NCI-H524 treated with DMSO at 0.1 percent for 48 hours (cell line): ENCODE results near the gene NRG3.

Experiments
- DNase-seq: peaks from one replicate; lab custom pipeline; 2025; lab: John Stamatoyannopoulos, UW

NRG3 gene

DNA sequence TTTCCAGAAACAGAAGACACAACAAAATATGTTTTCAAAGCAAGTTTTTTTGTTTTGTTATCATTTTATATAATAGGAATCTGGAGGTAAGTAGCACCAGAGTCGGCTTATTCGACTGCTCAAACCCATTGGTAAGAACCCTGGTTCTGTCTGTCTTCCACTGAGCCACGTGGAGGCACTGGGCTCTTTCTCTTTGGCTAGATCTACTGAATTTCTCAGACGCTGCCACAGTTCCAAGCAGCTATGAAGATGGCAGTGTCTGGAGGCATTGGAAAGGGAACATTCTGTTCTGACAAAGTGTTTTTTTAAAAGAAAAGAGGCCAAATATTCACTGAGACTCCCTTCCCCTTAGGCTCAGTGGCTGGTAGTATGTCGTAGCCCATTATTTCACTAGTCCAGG, 338.8 kb downstream of the NRG3 start:
- DNase-seq = no peak

DNA sequence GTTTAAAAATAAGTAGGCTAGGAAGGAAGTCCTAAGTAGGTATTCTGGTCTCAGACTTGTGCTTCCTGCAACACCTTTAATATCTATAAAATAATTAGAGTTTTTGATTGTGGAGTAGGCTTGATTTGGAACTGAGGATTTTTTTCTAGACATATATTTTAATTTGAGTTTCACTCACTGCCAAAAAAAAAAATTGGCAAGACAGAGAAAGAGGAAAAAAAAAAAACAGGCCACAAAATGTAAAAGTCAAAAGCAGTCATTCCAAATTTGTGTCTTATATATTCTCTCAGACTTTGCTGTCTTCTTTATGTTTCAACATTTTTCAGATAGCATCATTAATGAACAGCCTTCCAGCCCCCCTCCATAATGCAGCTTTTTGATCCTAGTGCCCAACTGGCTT, 346.1 kb downstream of the NRG3 start:
- no peak for DNase-seq

DNA sequence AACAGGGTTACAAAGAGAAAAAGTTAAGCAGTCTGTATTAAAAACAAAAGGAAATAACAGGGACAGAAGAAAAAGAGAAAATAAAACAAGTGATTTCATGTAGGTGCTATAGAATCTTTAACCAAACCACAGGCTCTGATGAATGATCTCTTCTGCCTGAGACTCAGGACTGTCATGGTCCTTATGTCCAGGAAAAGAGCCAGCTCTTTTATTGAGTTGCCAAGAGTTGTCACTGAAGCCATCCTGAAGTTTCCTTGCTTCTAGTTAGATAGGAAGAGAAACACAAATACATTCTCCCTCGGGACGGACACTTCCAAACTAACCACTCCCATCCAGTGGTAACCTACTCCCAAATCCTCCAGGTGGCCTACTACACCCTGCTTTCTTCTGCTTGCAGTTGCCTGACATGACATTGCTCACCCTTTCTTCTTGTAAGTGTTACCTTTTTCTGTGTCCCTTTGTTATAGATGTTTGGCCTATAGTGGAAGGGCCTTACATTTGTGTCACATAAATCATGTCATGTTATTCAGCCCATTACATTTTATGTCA, 346.7 kb downstream of the NRG3 start:
- DNase-seq = no peak

DNA sequence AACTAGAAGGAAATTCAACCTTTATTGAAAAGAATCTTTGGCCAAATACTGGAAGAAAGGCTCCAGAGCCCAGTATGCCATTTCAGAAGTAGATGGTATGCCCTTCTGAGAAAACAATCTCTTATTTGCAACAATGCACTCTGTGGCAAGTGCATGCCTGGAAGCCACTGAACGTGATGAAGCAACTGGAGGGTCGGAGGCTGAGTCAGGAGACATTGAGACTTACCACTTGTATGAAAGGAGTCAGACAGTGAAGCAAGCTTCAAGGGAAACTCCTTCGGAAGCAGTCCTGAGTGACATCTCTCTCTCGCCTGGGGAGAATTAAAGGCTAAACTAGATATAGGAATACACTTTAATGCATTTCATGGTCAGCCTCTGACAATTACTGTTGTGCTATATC, 353.7 kb downstream of the NRG3 start:
- DNase-seq = no peak

DNA sequence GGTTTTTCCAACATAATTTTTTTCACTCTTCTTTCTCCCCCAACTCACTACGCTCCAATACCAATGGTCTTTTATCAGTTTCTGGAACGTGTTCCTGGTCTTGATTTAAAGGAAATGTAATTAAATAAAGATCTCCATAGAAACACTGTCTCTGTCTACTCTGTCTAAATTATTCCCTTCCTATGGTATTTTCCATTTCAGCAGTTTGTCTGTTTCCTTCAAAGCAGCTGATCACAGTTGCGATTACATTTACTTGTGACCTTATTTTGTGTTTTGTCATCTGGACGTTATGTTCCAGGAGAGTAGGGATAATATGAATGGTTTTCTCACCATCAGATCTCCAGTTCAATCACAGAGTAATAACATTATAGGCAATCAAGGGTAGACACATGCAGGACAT, 359.2 kb downstream of the NRG3 start:
- no peak for DNase-seq

DNA sequence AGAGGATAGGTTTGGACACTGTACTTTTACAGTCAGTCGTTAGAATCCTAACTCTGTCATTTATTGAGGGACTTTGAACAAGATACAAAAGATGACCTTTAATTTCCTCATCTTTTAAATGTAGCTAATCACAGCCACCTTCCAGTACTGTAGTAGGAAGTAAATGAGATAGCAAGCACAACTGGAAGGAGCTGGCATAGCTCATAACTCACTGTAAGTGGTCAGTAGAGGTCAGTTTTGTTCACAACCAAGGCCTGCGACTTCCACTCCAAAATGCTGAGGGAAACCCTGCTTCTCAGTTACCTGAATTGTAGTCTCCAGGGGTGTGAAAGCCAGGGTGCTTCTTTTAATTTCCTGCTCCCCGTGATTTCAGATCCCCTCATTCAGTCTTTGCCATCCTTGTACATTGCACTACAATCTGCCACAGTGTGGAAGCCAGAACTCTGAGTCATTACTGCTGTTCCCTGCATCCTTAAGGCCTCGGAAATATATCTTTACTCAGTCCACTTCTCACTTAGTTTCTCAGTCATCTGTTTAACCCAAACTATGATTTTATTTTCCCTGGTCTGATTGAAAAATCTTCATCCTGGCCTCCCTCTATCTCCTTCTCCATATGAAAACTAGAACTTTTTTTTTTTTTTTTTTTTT, 361.2 kb downstream of the NRG3 start:
- DNase-seq = no peak

DNA sequence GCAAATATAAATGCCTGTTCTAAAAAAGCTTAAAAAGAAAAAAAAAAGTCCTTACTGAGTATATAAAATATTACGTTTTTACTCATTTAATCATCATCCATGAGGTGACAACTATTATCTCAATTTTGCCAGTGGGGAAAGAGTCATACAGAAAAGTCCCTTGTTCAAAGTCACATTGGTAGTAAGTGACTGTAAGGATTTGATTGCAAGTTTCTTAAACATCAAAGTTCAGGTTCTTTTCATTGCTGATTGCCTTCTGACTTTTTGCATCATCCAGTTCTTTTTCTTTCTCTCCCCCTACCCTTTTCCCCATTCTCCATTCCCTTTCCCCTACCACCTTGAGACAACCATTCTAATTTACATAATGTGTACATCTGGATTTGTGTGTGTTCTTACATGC, 363.3 kb downstream of the NRG3 start:
- no peak for DNase-seq

DNA sequence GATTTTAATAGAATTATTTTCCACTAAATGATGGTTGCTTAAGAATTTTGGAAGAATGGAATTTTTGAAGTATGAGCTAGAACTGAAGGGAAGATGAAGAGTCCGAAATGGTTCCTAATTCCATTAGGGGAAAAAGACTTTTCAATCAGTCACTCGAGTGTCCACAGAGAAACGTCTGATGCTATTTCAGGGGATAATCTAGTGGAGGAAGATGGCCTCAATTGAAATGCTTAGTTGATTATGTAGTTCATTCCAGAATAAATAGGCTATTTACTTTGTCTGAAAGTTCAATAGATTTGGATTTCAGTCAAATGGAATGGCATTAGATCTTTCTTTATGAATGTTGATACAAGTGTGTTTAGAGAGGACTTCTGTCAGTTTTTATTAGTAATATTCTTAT, 365.4 kb downstream of the NRG3 start:
- DNase-seq = no peak

DNA sequence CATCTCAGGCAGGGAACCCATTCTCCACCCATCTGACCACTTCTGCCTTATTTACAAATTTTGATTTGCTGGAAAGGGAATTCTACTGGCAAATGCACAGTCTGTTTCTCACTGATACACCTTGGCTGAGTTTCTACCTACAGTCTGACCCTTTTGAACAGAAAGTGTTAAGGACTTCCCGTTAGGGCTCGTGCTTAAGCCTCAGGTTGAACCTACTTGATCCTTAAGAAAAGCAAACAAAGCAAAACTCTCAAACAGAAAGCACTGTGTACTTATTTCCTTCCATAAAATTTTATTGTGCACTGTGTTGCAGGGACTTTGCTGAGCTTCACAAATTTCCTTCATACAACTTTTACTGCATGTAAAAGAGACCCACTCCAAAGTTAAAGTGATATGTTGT, 367.8 kb downstream of the NRG3 start:
- DNase-seq = no peak

DNA sequence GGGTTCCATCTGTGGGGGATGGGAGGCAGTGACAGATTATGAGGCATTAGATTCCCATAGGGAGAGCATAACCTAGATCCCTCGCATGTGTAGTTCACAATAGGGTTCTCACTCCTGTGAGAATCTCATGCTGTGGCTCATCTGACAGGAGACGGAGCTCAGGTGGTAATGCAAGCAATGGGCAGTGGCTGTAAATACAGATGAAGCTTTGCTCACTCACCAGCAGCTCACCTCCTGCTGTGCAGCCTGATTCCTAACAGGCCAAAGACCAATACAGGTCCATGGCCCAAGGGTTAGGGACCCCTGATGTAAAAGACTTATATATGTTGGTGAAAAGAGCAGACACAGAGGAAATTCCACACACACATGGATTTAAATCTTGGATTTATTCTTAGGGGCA, 370.2 kb downstream of the NRG3 start:
- no peak for DNase-seq

DNA sequence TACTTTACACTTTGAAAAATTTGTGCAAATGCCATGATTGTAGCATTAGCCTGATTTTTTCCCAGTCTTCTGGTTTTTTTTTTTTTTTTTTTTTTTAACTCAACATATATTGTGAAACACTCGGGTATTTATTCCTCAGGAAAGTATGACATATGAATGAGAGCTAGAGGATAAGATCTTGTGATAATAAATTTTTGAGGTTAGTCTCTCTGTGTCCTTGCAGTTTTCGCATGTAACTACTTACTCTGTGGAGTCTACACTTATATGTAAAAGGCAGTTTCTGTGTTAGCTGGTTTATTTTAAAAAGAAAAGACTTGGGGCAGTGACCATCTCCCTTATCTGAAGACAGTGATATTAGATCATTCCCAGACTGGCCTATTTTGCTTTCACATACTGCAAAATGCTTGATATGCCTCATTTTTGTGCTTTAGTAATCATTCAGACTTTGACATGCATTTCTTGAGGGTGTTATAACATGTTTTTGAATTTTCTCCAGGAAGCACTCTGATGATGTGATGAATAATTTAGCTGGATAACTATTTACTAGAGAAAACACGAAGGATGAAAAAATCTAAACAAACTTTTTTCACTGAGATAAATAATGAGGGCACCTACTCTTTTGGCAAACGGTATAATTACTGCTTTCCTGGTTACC, 371.0 kb downstream of the NRG3 start:
- no peak for DNase-seq

DNA sequence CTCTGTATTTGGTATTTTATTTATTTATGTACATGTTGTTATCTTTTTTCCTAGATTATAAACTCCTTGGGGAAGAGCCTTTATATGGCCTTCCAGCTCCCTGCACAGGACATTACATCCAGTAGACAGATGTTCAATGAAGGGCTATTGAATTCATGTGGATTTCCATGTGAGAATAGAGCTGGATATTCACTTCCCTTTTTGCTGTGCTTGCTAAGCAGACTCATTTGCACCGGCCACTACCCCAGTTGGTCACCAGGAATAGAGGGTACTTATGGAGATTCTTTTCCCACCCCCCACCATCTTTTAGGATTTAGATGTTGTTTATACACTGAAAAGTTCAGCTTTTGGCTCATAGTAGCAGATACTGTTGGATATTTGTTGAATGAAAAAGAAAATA, 374.1 kb downstream of the NRG3 start:
- DNase-seq = no peak

DNA sequence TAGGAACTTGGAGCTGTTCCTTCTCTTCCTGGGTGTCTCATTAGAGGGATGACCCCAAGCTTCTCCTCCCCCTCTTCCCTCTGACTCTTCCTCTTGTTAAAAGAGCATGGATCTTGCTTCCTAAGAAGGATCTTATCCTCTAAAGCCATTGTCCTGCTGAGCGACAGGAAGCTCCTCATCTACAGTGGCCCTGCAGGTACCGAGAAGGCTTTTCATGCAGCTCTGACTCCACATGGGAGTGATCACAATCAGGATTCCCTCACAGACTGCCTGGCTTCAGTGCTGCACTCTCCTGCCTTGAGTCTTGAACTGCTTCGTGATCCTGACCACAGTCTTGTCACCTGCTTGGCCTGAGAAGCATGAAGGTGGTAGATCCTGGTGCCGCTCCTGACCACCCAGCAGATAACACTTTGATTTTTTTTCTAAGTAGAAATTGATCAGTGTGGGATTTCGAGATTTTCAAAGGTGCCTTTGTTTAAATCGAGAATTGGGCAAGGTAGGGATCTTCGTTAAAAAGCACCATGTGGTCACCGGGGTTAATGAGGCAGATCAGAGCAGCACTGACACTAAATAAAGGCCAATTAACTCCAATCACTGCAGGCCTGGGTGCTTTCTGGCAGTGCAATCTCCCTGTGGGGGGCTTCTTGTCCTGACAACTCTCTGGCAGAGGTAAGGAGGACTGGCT, 376.4 kb downstream of the NRG3 start:
- no peak for DNase-seq

DNA sequence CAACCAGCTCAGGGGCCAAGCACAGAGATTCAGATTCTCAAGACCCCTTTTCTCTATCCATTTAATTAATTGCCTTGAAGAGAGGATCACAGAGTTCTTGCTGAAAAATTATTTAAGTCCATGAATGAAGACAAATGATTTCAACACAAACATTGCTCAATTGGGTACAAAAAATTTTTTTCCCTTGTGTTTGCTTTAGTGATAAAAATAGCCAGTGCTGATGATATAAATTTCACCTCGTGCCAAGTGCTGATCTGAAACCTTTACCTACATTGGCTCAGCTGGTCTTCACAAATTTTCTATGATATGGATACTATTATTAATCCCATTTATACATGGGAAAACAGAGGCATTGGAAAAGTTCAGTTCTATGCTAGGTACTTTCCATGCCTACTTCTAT, 377.1 kb downstream of the NRG3 start:
- DNase-seq = no peak

DNA sequence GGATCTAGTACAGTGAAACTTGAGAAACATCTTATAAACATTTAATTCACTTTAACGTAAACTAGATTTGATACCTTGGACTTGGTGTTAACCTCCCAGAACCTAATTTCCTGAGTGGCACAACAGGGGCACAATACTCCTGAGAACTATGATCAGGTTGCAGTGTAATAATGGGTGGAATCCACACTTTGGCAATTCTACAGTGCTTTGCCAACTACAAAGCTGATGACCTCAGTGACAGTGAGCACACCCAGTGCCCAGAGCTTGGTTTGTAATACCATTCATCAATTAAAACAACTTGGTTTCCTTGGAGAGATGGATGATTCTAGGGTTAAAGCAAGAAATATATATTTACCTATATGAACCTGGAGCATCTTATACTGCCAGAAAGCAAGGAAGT, 379.2 kb downstream of the NRG3 start:
- no peak for DNase-seq

DNA sequence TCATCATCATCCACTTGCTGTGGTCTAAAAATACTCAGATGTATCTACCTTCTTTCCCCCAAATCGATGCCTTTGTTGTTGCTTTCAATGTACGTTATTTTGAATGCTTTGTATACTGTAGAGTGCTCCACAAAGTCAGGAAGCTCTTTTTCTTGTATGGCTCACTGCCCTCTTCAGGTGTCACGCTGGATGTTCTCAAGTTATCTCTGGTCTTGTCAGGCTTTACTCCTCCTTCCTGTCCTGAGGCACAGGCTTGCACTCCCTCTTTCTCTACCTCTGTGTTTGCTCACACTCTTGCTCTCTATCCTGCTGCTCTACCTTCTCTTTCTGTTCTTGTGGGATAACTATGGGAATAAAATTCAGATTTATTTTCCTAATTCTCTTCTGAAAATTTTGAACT, 381.3 kb downstream of the NRG3 start:
- DNase-seq = no peak

DNA sequence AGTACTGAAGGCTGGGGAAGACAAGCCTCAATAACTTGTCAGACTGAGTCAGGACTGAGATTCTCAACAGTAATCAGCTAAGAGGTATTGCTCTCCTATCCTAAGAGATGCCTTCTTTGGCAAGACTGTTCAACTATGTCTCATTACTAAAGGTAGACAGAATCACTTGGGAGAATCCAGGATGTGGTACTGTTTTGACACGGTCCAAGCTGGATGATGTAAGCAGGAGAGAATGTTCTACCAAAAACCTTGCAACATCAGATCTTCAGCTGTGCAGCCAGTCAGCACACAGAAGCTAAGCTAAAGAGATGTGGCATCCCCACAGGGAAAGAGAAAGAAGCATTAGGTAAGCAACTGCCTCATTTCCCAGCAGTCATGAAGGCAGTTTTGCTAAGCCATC, 391.4 kb downstream of the NRG3 start:
- DNase-seq = no peak

DNA sequence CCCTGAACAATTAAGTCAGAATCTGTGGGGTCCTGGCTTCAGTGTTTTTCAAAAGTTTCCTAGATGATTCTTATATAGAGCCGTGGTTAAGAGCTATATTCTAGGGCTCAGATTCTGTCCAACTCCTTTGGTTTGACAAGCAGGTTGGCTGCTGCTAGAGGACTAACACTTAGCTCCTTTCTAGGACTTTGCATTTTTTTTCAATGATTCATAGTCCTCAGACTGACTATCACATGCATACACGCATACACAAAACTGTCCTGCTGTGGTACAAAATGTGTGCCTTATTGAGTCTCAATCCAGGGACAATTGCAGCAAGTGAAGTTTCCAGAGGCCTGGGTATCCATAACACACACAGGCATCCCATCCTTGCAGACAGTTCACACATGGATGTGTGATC, 392.0 kb downstream of the NRG3 start:
- no peak for DNase-seq

DNA sequence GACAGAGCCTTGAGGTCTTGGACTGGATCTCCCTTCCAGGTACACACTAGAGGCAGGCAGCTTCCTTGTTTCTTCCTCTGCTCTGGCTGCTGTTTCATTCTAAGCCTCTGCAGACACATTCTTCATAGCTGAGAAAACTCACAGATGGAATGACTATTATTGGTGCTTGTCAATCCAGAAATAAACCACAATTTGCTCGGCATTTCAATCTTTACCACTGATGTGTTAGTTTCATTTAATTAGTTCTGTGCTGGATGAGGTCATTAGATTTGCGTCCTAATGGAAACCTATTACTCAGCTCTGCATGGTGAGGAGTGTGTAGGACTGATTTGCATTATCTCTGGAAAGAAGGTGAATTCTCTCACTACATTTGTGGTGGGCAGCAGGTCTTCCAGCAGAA, 392.5 kb downstream of the NRG3 start:
- no peak for DNase-seq

DNA sequence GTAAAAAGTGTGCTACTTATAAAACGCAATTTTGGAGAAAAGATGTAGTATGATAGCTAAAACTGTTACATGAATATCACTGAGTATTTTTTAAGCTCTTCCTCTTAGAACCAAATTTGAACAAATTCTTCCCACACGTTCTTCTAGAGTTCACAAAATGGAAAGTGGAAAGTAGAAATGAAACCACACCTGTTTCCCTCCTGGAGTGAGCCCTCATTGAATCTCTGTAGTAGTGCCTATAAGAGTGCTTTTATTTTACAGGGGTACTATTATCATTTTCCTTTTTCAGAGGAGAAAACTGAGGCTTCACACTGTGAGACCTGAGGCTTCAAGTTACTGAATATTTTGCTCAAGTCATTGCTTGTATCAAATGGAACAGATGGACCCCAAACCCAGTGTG, 393.0 kb downstream of the NRG3 start:
- DNase-seq = no peak

DNA sequence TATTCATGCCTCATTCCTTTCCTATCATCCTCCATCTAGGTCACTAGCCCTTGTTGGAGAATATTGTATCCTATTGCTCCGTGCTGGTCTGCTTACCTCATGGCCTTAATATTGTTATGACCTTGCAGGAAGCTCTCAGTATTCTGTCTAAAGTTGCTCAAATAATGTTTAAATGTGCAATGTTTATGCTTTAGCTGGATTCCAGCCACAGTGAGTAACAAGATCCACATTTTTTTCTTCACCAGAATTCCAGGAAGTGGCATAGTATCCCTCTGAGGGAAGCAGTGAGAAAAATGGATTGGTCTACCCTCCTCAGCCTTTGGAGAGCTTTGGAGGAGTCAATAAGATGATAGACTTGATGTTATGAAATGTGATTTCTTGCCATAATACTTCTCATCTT, 402.6 kb downstream of the NRG3 start:
- no peak for DNase-seq

DNA sequence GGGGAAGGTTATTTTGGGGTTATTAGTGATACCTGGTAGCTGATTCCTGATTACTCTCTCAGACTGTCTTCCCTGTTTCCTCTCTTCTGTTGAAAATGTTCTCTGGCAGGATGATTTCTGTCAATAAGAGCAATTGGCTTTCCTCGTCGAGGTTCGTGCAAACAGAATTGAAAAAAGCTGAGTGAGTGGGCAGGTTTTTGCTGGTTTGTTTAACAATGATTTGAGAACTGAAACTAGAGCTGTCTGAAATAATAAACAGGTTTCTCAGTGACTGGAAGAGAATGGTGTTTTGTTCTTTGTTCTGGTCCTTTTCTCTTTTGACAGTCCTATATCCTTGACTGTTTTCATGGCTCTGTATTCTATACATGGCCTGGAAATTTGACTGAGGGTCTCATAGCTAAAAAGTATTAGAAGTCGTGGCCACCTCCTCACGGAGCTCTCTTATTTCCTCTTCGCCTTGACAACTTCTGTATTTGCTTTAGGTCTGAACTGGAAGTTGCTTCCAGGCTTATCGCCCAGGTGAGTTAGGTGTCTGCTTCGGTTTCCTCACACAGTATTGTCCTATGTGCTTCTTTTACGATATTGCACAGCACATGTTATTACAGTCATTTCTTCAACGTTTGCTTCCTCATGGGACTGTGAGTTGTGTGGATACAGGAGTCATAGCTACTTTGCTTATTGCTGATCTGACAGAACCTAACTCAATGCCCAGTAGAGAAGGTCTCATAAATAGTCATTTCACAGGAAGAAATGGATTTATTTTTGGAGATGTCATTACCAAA, 403.6 kb downstream of the NRG3 start:
- no peak for DNase-seq
